Heart right ventricle (tissue), 16 donors: Measurements from ENCODE around the gene OST4. TPM values are rescaled to one million over a fixed set of nuclear protein-coding genes. Genes with fewer than 3 reads are reported as not detected.
A peak's percentile ranks its signal among the peaks of the same experiment; 100 is the strongest.

Experiments used
- ATAC-seq, 8 donors: fragments of 200-7000 bp; cut with Tn5 transposase; one replicate each; pipeline ENCODE4 v1.9.1; 2020; ENCODE audit warnings: mild to moderate bottlenecking in 8 of 8, moderate library complexity in 8 of 8, moderate number of reproducible peaks in 1 of 8
- DNase-seq, 2 donors: peaks; one replicate each; pipeline ENCODE4 v3.0.0-alpha.2; 2020
- H3K27ac ChIP-seq, 10 donors: fragments of 200-600 bp; sonication (generic) in 2 of 10; one replicate each; pipeline versions ENCODE4 v1.5.0 to v1.8.0; 2020 to 2022; ENCODE audit warnings: mild to moderate bottlenecking in 3 of 10
- H3K27me3 ChIP-seq, 7 donors: fragments of 200-600 bp; one replicate each; pipeline ENCODE4 v1.8.0; 2021 to 2022; ENCODE audit warnings: mild to moderate bottlenecking in 2 of 7
- H3K36me3 ChIP-seq, 9 donors: fragments of 200-600 bp; sonication (generic) in 1 of 9; one replicate each; pipeline versions ENCODE4 v1.5.0 to v1.8.0; 2020 to 2022; ENCODE audit warnings: mild to moderate bottlenecking in 2 of 9
- H3K4me1 ChIP-seq, 9 donors: fragments of 200-600 bp; sonication (generic) in 1 of 9; one replicate each; pipeline versions ENCODE4 v1.5.0 to v1.8.0; 2020 to 2022; ENCODE audit warnings: mild to moderate bottlenecking in 4 of 9
- H3K4me3 ChIP-seq, 10 donors: fragments of 200-600 bp; sonication (generic) in 2 of 10; one replicate each; pipeline versions ENCODE4 v1.5.0 to v1.8.0; 2020 to 2022; ENCODE audit warnings: mild to moderate bottlenecking in 7 of 10, moderate library complexity in 2 of 10
- H3K9me3 ChIP-seq, 11 donors: fragments of 200-600 bp in 10 of 11; sonication (generic) in 2 of 11; one replicate each; pipeline versions ENCODE4 v1.5.0 to v1.8.0; 2013 to 2022; ENCODE audit warnings: mild to moderate bottlenecking in 2 of 11, control low read depth in 1 of 11, moderate library complexity in 1 of 11
- CTCF ChIP-seq, 9 donors: fragments of 200-600 bp; sonication (generic) in 2 of 9; IDR thresholded peaks; one replicate each; pipeline versions ENCODE4 v1.5.0 to v1.8.0; 2021 to 2022; ENCODE audit warnings: antibody characterized with exemption in 9 of 9, mild to moderate bottlenecking in 5 of 9, moderate library complexity in 1 of 9
- WGBS, 2 donors: extraction: QIAGEN DNeasy Blood & Tissue Kit; methylation state at CpG; one replicate each; pipeline ENCODE4 v1.1.7; 2013; ENCODE audit warnings: inconsistent platforms in 1 of 2; 5-methylcytosine and 5-hydroxymethylcytosine counted together
- intact Hi-C, 10 donors: fragments of 100-400 bp; cut with DNase I; formaldehyde crosslinking; loops; one replicate each; pipeline versions ENCODE4 v1.11.1 to v1.14.2; 2022
- polyA plus RNA-seq, 2 donors: library from polyadenylated mRNA; stranded (reverse); fragments of 200-250 nt; gene quantifications; one replicate each; pipeline ENCODE4 v1.2.3, GENCODE V29; 2013
- total RNA-seq, 10 donors: library from RNA; stranded (reverse); fragmentation: NEBNext Ultra II Directional in 3 of 10; extraction: Animal tissue kit (Norgen Biotek cat#: 25700) in 3 of 10; gene quantifications; one replicate each; pipeline versions ENCODE4 v1.2.1 to v1.2.4, GENCODE V29; 2021 to 2023
- donor health status: Arrhythmogenic right ventricular cardiomyopathy.
- donor health status: ischemic (EF 13 %, LVEDD 7.1; RV severe dilation, severe dysfunction).
- donor health status: healthy with polysubstance abuse.
- donor health status: DM: no; HTN: yes; CAD: no.
- donor health status: DM: no; HTN: no; CAD: no.
- donor health status: ischemic (EF 25% LVEDD 6.9; RV normal size, moderate dysfunction).
- donor health status: ischemic (EF 25% LVEDD 5.7; RV mildly dilated, moderate dysfunction).
- donor health status: healthy.
- donor health status: DM: yes; HTN: yes; CAD: no.
- donor health status: Ischemic cardiomyopathy.
- donor health status: ischemic (EF 35%, LVEDD 5.7; RV mildly dilated, moderate dysfunction).
- donor health status: nonischemic (EF 11% LVEDD 7.7; RV severe dilation, severe dysfunction).
- donor health status: DM: yes; HTN: yes; CAD: no.
- donor health status: PGD.
- donor health status: ischemic (EF 29% LVEDD 5.4; RV normal size, mild dysfunction).
- donor health status: nonischemic (EF 23%, LVEDD 6.1; RV moderate dilation, normal function).

OST4 gene
- total and polyA plus RNA-seq, 12 donors, result 336 to 457 (median 388) TPM

- no peak for ATAC-seq
- intact Hi-C loops, result no loop called here
- WGBS, 2 donors, result 51 to 60% methylated on average over 5 of the region's 5 CpGs
- peak overlapping the region in 9 of 10 donors; percentile 91 to 98 (median 97) for H3K27ac ChIP-seq
- peak overlapping the region in 4 of 10 donors; percentile 75 to 98 (median 85) for H3K4me3 ChIP-seq
- DNase-seq, result no peak
- H3K4me1 ChIP-seq, result peaks cover 10 to 89% (median 75%) of the 10 kb centered on the region in 9 donors
- H3K36me3 ChIP-seq, result peaks cover 0 to 25% (median 8%) of the 10 kb centered on the region in 9 donors
- no peak for TF ChIP-seq CTCF (IDR thresholded peaks at IDR 0.05)
- no peaks in the 10 kb centered on the region for H3K27me3 ChIP-seq
- H3K9me3 ChIP-seq, result no peaks in the 10 kb centered on the region
These were observed 1.5 kb upstream of the OST4 start for GRCh38 chr2:27072920-27073319.

GRCh38 chr2:27071990-27072830 lies 756 bp upstream of the OST4 start:
- peaks cover 10 to 84% (median 67%) of the 10 kb centered on the region in 9 donors for H3K4me1 ChIP-seq
- WGBS, 2 donors, result 3% methylated on average over 34 of the region's 34 CpGs
- peak; percentile 76 to 86 for DNase-seq

DNA sequence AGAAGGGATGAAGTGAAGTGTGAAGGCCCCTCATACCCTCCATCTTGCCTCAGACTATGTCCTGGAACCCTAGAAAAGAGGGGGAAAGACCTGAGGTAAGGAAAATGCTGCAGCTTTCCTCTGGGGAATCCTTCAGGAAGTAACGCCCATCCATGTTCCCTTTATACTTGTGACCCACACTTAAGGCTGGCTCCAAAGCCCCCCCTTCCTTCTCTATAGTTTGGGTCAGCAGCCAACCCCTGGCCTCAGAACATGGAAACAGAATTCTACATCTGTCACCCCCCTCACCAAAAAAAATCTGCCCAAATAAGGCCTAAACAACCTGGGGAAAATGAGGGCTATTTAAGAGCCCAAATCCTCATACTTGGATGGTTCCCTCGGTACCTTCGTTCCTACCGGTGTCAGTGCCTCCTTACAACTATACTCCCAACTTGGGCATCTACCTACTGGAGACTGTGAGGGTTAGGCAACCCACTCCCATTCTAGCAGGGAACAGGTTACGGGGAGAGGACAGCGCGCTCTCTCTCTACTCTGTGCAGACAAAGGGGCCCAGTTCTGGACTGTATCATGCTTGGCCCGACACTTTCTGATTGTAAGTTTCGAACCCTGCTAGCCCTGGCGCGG lies 689 bp downstream of the OST4 start:
- Histone ChIP-seq H3K36me3 (peaks cover 0 to 47% (median 11%) of the 10 kb centered on the region in 9 donors), H3K27me3 (no peaks in the 10 kb centered on the region), H3K4me3 (peak overlapping the region; percentile 50 to 98 (median 89)), H3K9me3 (no peaks in the 10 kb centered on the region), H3K27ac (peak overlapping the region in 9 of 10 donors; percentile 91 to 98 (median 97)), H3K4me1 (peaks cover 10 to 73% (median 61%) of the 10 kb centered on the region in 9 donors)
- intact Hi-C loops, result loop anchor here in 3 of 10 donors (1.0 to 2.0 kb wide), 2 partner anchors 19 to 20 kb away; partner anchors contain the start of gene AGBL5 (in 3 of the 3)
- ATAC-seq, result peak in 5 of 8 donors; percentile 0 to 16 (median 2)
- DNase-seq, result no peak
- WGBS, 2 donors, result 3% methylated on average over 11 of the region's 11 CpGs
- TF ChIP-seq CTCF (IDR thresholded peaks at IDR 0.05), result no peak

More at GRCh38 chr2:27071990-27072830, 756 bp upstream of the OST4 start:
- H3K9me3 ChIP-seq, result no peaks in the 10 kb centered on the region
- no peaks in the 10 kb centered on the region for H3K27me3 ChIP-seq
- H3K4me3 ChIP-seq, result peak overlapping the region; percentile 50 to 98 (median 89)
- peak; percentile 10 to 78 (median 55) for ATAC-seq
- H3K27ac ChIP-seq, result peak overlapping the region; percentile 70 to 98 (median 97)
- intact Hi-C loops, result loop anchor here in 3 of 10 donors (1.0 to 2.0 kb wide), 2 partner anchors 21 kb away; partner anchors contain the start of gene AGBL5 (in 3 of the 3)
- no peak for TF ChIP-seq CTCF (IDR thresholded peaks at IDR 0.05)
- peaks cover 0 to 32% (median 9%) of the 10 kb centered on the region in 9 donors for H3K36me3 ChIP-seq
